Measurements from ENCODE around the gene TDP1. TPM values are rescaled to one million over a fixed set of nuclear protein-coding genes. Genes with fewer than 3 reads are reported as not detected.

The TDP1 gene
- total and polyA plus RNA-seq, 2 of the 4 experiments (the other 2 are of a cell fraction) = 23.3 to 53.1 TPM

DNA sequence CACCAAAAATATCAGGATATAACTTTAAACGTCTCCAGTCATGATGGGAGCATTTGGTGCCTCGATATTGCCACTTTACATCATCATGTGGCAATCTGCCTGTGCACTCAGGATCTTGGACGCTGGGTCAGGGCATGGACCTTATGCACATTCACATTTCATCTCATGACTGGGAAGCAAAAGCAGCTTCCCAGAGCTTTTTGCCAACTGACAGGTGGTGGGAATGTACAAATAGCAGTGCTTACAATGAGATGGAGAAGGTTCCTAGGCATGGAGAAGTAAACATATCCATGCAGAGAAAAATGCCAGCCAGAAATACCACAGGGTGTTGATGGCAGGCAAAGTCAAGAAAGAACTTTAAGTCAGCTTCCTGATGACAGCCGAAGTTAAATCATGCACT, 31.5 kb upstream of the TDP1 start:
- H3K14ac ChIP-seq (replicated peaks; ENCODE audit: low read depth, low read length) = no peak overlapping the region
- BruUV-seq (replicated peaks) = no TSS peak
- no peak overlapping the region for H3K56ac ChIP-seq (ENCODE audit: extremely low read depth, insufficient read depth, low read length)
- H3K18ac ChIP-seq (ENCODE audit: low read depth, low read length) = no peak overlapping the region
- no peak overlapping the region for H2BK15ac ChIP-seq (ENCODE audit: low read depth, low read length)
- ATAC-seq (ENCODE audit: low read depth) (no peak), DNase-seq (no peak)
- H2AK9ac ChIP-seq (replicated peaks; ENCODE audit: low read depth, low read length, poor library complexity) = no peak overlapping the region
- dilution Hi-C loops (cut with HindIII; ENCODE audit: low sequenced_read_pairs, unreplicated experiment) = no loop called here
- no peaks in the 10 kb centered on the region for H4K20me1 ChIP-seq (ENCODE audit: insufficient read depth, low read length)
- peaks cover 16% of the 10 kb centered on the region for H3K4me1 ChIP-seq (ENCODE audit: control insufficient read depth, insufficient read depth, low read length)
- no CpG with 5 or more reads among the region's 4 CpGs for WGBS, 2 experiments (ENCODE audit: extremely low coverage in 2 of 2, insufficient read length in 1 of 2)
- no peaks in the 10 kb centered on the region for H3K27me3 ChIP-seq (ENCODE audit: control insufficient read depth, insufficient read depth, low read length)
- H3K27ac ChIP-seq (ENCODE audit: insufficient read depth, low read length) = no peak overlapping the region
- H3K79me1 ChIP-seq (ENCODE audit: low read depth in 1 of 2, low read length in 2 of 2) = peaks cover 0 to 3% of the 10 kb centered on the region in 2 experiments; a peak in 1 of 4 replicates
- no peak overlapping the region for H2BK5ac ChIP-seq (ENCODE audit: low read depth, low read length, poor library complexity, severe bottlenecking)
- CTCF ChIA-PET = interaction anchor here (0.7 to 1.4 kb wide), 2 partner anchors 14 to 19 kb away, joined by 3 read pairs; no protein-coding TSS in a partner anchor
- no peaks in the 10 kb centered on the region for H3K9me3 ChIP-seq (ENCODE audit: control insufficient read depth, insufficient read depth, low read length)
- no peak overlapping the region for H2BK20ac ChIP-seq (ENCODE audit: low read depth, low read length)
- no peak overlapping the region for H4K5ac ChIP-seq (ENCODE audit: low read depth, low read length)
- H3K4ac ChIP-seq (ENCODE audit: low read depth, low read length) = peak overlapping the region; percentile 19; the same call in 1 of the 2 replicates
- no peak overlapping the region for H3K9ac ChIP-seq (ENCODE audit: low read depth, low read length)
- intact Hi-C loops (cut with micrococcal nuclease) = no loop called here
- no peak overlapping the region for H2AFZ ChIP-seq (replicated peaks; ENCODE audit: low read length, poor library complexity)
- no peak overlapping the region for H3K4me2 ChIP-seq (ENCODE audit: low read depth, low read length)
- POLR2A ChIA-PET (ENCODE audit: unreplicated experiment) = no interaction called here
- H3K23ac ChIP-seq (ENCODE audit: low read depth, low read length) = no peak overlapping the region
- H2AK5ac ChIP-seq (ENCODE audit: low read depth, low read length) = no peak overlapping the region
- no peak overlapping the region for H3K4me3 ChIP-seq (ENCODE audit: insufficient read depth, low read depth, low read length)
- no peaks in the 10 kb centered on the region for H3K36me3 ChIP-seq (ENCODE audit: control insufficient read depth, insufficient read depth, low read length)
- TF ChIP-seq CHD1 (IDR thresholded peaks at IDR 0.05; ENCODE audit: low read depth, low read length) (no peak), MAFK (IDR thresholded peaks at IDR 0.05; ENCODE audit: low read depth, low read length) (no peak), CEBPB (IDR thresholded peaks at IDR 0.05; ENCODE audit: low read depth, low read length) (no peak), RAD21 (IDR thresholded peaks at IDR 0.05; ENCODE audit: low read length) (no peak), FOS (IDR thresholded peaks at IDR 0.05; ENCODE audit: low read depth, low read length) (no peak), NFE2L2 (IDR thresholded peaks at IDR 0.05; ENCODE audit: low read depth, low read length) (no peak), POLR2A (IDR thresholded peaks at IDR 0.05; ENCODE audit: low read depth, low read length) (no peak), RCOR1 (IDR thresholded peaks at IDR 0.05; ENCODE audit: insufficient replicate concordance, low read length) (no peak), RFX5 (IDR thresholded peaks at IDR 0.05; ENCODE audit: low read depth, low read length) (no peak), MAZ (IDR thresholded peaks at IDR 0.05; ENCODE audit: borderline replicate concordance, low read depth, low read length) (no peak)
- TF ChIP-seq, protein P1, sequence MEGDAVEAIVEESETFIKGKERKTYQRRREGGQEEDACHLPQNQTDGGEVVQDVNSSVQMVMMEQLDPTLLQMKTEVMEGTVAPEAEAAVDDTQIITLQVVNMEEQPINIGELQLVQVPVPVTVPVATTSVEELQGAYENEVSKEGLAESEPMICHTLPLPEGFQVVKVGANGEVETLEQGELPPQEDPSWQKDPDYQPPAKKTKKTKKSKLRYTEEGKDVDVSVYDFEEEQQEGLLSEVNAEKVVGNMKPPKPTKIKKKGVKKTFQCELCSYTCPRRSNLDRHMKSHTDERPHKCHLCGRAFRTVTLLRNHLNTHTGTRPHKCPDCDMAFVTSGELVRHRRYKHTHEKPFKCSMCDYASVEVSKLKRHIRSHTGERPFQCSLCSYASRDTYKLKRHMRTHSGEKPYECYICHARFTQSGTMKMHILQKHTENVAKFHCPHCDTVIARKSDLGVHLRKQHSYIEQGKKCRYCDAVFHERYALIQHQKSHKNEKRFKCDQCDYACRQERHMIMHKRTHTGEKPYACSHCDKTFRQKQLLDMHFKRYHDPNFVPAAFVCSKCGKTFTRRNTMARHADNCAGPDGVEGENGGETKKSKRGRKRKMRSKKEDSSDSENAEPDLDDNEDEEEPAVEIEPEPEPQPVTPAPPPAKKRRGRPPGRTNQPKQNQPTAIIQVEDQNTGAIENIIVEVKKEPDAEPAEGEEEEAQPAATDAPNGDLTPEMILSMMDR (conservative IDR thresholded peaks at IDR 0.05; ENCODE audit: low read depth, low read length) = no peak
- no peak overlapping the region for H4K91ac ChIP-seq (ENCODE audit: insufficient read depth, low read depth, low read length)
- in situ Hi-C loops (cut with MboI; ENCODE audit: low sequenced_read_pairs) = no loop called here
- H3K9me1 ChIP-seq (ENCODE audit: insufficient read depth, low read length) = peaks cover 21% of the 10 kb centered on the region; the same call in 1 of the 2 replicates
- no peak overlapping the region for H2BK120ac ChIP-seq (ENCODE audit: low read depth, low read length)
- H4K8ac ChIP-seq (ENCODE audit: low read depth in 2 of 2, low read length in 2 of 2) = no peak overlapping the region
